Measurements from ENCODE around the gene WDR27.

WDR27 gene

DNA sequence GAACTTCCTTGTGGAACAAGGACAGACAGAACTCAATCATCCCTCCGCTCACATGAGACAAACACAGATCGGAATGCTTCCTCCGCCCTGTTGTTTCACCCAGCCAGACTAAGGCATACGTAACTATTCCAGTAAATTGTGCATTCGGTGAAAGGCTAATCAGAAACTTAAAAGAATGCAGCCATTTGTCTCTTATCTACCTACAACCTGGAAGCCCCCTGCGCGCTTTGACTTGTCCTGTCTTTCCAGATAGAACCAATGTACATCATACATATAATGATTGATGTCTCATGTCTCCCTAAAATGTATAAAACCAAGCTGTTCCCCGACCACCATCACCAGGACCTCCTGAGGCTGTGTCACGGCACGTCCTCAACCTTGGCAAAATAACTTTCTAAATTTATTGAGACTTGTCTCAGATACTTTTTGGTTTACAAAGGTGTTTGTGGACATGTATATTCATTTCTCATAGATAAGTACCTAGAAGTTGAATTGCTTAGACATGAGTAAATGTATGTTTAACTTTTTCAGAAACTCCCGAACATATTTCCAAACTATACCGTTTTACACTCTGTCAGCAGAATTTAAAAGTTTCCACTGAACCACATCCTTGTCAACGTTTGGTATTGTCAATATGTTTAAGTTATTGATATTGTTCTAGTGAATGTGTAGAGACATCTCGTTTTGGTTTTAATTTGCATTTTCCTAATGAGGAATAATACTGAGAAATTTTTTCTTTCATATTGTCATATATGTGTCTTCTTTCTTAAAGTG, 250.6 kb downstream of the WDR27 start:
- Histone ChIP-seq H3K9ac (ENCODE audit: low read length) (no peak overlapping the region), H3K4me2 (ENCODE audit: low read length) (no peak overlapping the region), H3K4me1 (ENCODE audit: insufficient read depth, low read length, severe bottlenecking) (no peaks in the 10 kb centered on the region), H3K9me3 (ENCODE audit: low read length) (no peaks in the 10 kb centered on the region), H3K36me3 (ENCODE audit: insufficient read depth, low read length) (no peaks in the 10 kb centered on the region), H2AFZ (ENCODE audit: low read length) (no peak overlapping the region), H3K9me2 (ENCODE audit: low read depth, low read length) (no peaks in the 10 kb centered on the region), H3F3A (ENCODE audit: insufficient read depth, low read length) (no peaks in the 10 kb centered on the region), H4K20me1 (ENCODE audit: insufficient read depth, low read length) (no peaks in the 10 kb centered on the region), H3K27ac (ENCODE audit: low read depth, low read length, poor library complexity, severe bottlenecking) (no peak overlapping the region), H3K27me3 (ENCODE audit: insufficient read depth, low read length) (no peaks in the 10 kb centered on the region), H3K4me3 (ENCODE audit: low read depth, low read length, poor library complexity, severe bottlenecking) (no peak overlapping the region), H3K79me2 (ENCODE audit: insufficient read depth, low read length) (no peaks in the 10 kb centered on the region)
- TF ChIP-seq EZH2 (IDR thresholded peaks at IDR 0.05; ENCODE audit: borderline replicate concordance, low read length) (no peak), CTCF (IDR thresholded peaks at IDR 0.05; ENCODE audit: low read length) (no peak)

DNA sequence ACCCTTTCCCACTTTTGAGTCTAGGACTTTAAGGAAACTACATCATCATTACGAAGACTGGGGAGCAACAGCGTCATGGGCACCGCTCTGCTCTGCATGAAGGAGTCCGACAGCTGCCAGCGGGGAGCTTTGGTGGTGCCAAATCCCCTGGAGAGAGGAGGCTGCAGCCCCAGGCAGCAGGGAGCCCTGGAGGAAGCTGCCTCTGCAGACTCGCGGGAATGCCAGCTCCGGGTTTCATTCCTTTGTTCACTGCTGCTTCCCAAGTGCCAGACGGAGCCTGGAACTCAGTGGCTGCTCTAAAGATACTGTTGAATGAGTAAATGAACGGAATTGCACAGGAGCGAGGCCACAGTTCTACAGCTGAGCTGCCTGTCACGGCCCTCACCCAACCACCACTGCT, 251.7 kb downstream of the WDR27 start:
- no peaks in the 10 kb centered on the region for H3K79me2 ChIP-seq (ENCODE audit: insufficient read depth, low read length)
- H3K36me3 ChIP-seq (ENCODE audit: insufficient read depth, low read length) = no peaks in the 10 kb centered on the region
- H3K9ac ChIP-seq (ENCODE audit: low read length) = no peak overlapping the region
- H3K9me3 ChIP-seq (ENCODE audit: low read length) = no peaks in the 10 kb centered on the region
- no peaks in the 10 kb centered on the region for H3K27me3 ChIP-seq (ENCODE audit: insufficient read depth, low read length)
- H2AFZ ChIP-seq (ENCODE audit: low read length) = no peak overlapping the region
- no peak for TF ChIP-seq CTCF (IDR thresholded peaks at IDR 0.05; ENCODE audit: low read length)
- TF ChIP-seq EZH2 (IDR thresholded peaks at IDR 0.05; ENCODE audit: borderline replicate concordance, low read length) = no peak
- H3F3A ChIP-seq (ENCODE audit: insufficient read depth, low read length) = no peaks in the 10 kb centered on the region
- no peaks in the 10 kb centered on the region for H4K20me1 ChIP-seq (ENCODE audit: insufficient read depth, low read length)
- no peak overlapping the region for H3K4me2 ChIP-seq (ENCODE audit: low read length)
- no peak overlapping the region for H3K27ac ChIP-seq (ENCODE audit: low read depth, low read length, poor library complexity, severe bottlenecking)
- no peak overlapping the region for H3K4me3 ChIP-seq (ENCODE audit: low read depth, low read length, poor library complexity, severe bottlenecking)
- H3K9me2 ChIP-seq (ENCODE audit: low read depth, low read length) = no peaks in the 10 kb centered on the region
- no peaks in the 10 kb centered on the region for H3K4me1 ChIP-seq (ENCODE audit: insufficient read depth, low read length, severe bottlenecking)

DNA sequence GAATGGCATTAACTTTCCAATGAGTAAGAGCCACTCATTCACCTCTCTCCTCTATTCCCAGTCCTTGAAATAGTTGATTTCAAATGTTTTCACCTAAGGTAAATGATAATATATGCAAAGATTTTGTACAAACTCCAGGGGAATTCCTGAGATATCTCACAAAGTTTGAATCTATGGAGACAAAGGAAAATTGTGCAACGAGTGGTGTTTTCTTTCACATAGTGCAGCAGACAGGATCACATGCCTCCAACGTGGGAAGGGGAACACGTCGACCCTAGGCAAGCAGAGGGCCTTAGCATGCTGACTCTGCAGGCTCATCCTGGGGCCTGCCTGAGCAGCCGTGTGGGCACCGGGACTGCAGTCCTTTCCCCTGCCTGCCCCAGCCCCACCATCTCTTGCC, 252.6 kb downstream of the WDR27 start:
- Histone ChIP-seq H3K4me1 (ENCODE audit: insufficient read depth, low read length, severe bottlenecking) (no peaks in the 10 kb centered on the region), H3K9me2 (ENCODE audit: low read depth, low read length) (no peaks in the 10 kb centered on the region), H3K9ac (ENCODE audit: low read length) (no peak overlapping the region), H3F3A (ENCODE audit: insufficient read depth, low read length) (no peaks in the 10 kb centered on the region), H2AFZ (ENCODE audit: low read length) (no peak overlapping the region), H3K36me3 (ENCODE audit: insufficient read depth, low read length) (no peaks in the 10 kb centered on the region), H3K9me3 (ENCODE audit: low read length) (no peaks in the 10 kb centered on the region), H3K27ac (ENCODE audit: low read depth, low read length, poor library complexity, severe bottlenecking) (no peak overlapping the region), H3K4me2 (ENCODE audit: low read length) (no peak overlapping the region), H3K4me3 (ENCODE audit: low read depth, low read length, poor library complexity, severe bottlenecking) (no peak overlapping the region), H4K20me1 (ENCODE audit: insufficient read depth, low read length) (no peaks in the 10 kb centered on the region), H3K79me2 (ENCODE audit: insufficient read depth, low read length) (no peaks in the 10 kb centered on the region), H3K27me3 (ENCODE audit: insufficient read depth, low read length) (no peaks in the 10 kb centered on the region)
- TF ChIP-seq EZH2 (IDR thresholded peaks at IDR 0.05; ENCODE audit: borderline replicate concordance, low read length) (no peak), CTCF (IDR thresholded peaks at IDR 0.05; ENCODE audit: low read length) (no peak)
